Smooth muscle cell (in vitro differentiated cells): Measurements from ENCODE around the gene ZNF74. TPM values are rescaled to one million over a fixed set of nuclear protein-coding genes. Genes with fewer than 3 reads are reported as not detected.
"Not testable (repeated sequence)": the region's sequence is repeated elsewhere in the genome, so short reads cannot be mapped to it uniquely, and the experiment has no call there.

Experiments
- DNase-seq: peaks from one replicate; lab custom pipeline; 2025; ENCODE audit not compliant: unreplicated experiment; lab: John Stamatoyannopoulos, UW
- H2AFZ ChIP-seq: fragments of 200-600 bp; sonication (generic); 2 replicates; pipeline ENCODE4 v1.6.0; 2016; ENCODE audit warnings: antibody characterized with exemption, low read depth, mild to moderate bottlenecking
- H3F3A ChIP-seq: fragments of 200-600 bp; sonication (generic); 2 replicates; pipeline ENCODE4 v1.6.0; 2017; ENCODE audit warnings: antibody characterized with exemption, low read depth
- H3K27ac ChIP-seq: fragments of 200-600 bp; sonication (generic); 2 replicates; pipeline ENCODE4 v1.5.1; 2016; ENCODE audit warnings: low read depth, mild to moderate bottlenecking
- H3K27me3 ChIP-seq: fragments of 200-600 bp; sonication (generic); 2 replicates; pipeline ENCODE4 v1.6.1; 2016; ENCODE audit warnings: low read depth, mild to moderate bottlenecking
- H3K36me3 ChIP-seq: fragments of 200-600 bp; sonication (generic); 2 replicates; pipeline ENCODE4 v1.5.1; 2016; ENCODE audit warnings: low read depth
- H3K4me1 ChIP-seq: fragments of 200-600 bp; sonication (generic); 2 replicates; pipeline ENCODE4 v1.5.1; 2016; ENCODE audit warnings: low read depth
- H3K4me2 ChIP-seq: fragments of 200-600 bp; sonication (generic); 2 replicates; pipeline ENCODE4 v1.6.0; 2016; ENCODE audit warnings: mild to moderate bottlenecking
- H3K4me3 ChIP-seq: fragments of 200-600 bp; sonication (generic); 2 replicates; pipeline ENCODE4 v1.5.1; 2016; ENCODE audit warnings: mild to moderate bottlenecking
- H3K79me2 ChIP-seq: fragments of 200-600 bp; sonication (generic); 2 replicates; pipeline ENCODE4 v1.6.0; 2016; ENCODE audit warnings: low read depth, mild to moderate bottlenecking
- H3K9ac ChIP-seq: fragments of 200-600 bp; sonication (generic); 2 replicates; pipeline ENCODE4 v1.6.0; 2016; ENCODE audit warnings: low read depth
- H3K9me3 ChIP-seq: fragments of 200-600 bp; sonication (generic); replicated peaks from 2 replicates; pipeline ENCODE4 v1.5.1; 2016; ENCODE audit warnings: low read depth
- H4K20me1 ChIP-seq: fragments of 200-600 bp; sonication (generic); 2 replicates; pipeline ENCODE4 v1.6.0; 2016; ENCODE audit warnings: low read depth
- CTCF ChIP-seq: fragments of 200-600 bp; sonication (generic); IDR thresholded peaks from 2 replicates; pipeline ENCODE4 v1.5.1; 2017; ENCODE audit warnings: borderline replicate concordance, mild to moderate bottlenecking, antibody characterized with exemption; ENCODE audit not compliant: insufficient read depth, poor library complexity, severe bottlenecking
- WGBS: methylation state at CpG from one replicate; pipeline ENCODE4 v1.1.7; 2016; ENCODE audit warnings: low lambda C conversion rate; 5-methylcytosine and 5-hydroxymethylcytosine counted together
- polyA plus RNA-seq: library from polyadenylated mRNA; unstranded; fragments of >200 nt; fragmentation: Nextera tagmentation; extraction: Ambion mirVana; gene quantifications from 2 replicates; pipeline ENCODE4 v1.2.1, GENCODE V29; 2016
- total RNA-seq: library from RNA; depleted of rRNA; stranded (reverse); fragments of >200 nt; gene quantifications from 2 replicates; pipeline ENCODE4 v1.2.3, GENCODE V29; 2014

The ZNF74 gene
- total and polyA plus RNA-seq, 2 experiments from 2014 or later = 11.8 to 14.3 TPM

- not testable (repeated sequence) for H3F3A ChIP-seq, H3K36me3 ChIP-seq, H3K27me3 ChIP-seq, H4K20me1 ChIP-seq, DNase-seq, H3K27ac ChIP-seq, H3K4me1 ChIP-seq, H3K79me2 ChIP-seq, H3K9ac ChIP-seq, H2AFZ ChIP-seq, H3K9me3 ChIP-seq, H3K4me2 ChIP-seq, H3K4me3 ChIP-seq
- 90% methylated on average over 3 of the region's 3 CpGs for WGBS
Observed at GRCh38 chr22:20415699-20416098, 21.7 kb downstream of the ZNF74 start.

GRCh38 chr22:20418211-20418788, 24.3 kb downstream of the ZNF74 start:
- Histone ChIP-seq H3K79me2 (no peaks in the 10 kb centered on the region), H3K4me1 (no peaks in the 10 kb centered on the region), H3K36me3 (no peaks in the 10 kb centered on the region), H3K9ac (peak overlapping the region; percentile 3), H3K4me3 (peak overlapping the region; percentile 50), H3F3A (peaks cover 16% of the 10 kb centered on the region), H3K27ac (no peak overlapping the region), H4K20me1 (no peaks in the 10 kb centered on the region), H3K9me3 (no peaks in the 10 kb centered on the region), H3K4me2 (peak overlapping the region; percentile 91), H2AFZ (no peak overlapping the region), H3K27me3 (no peaks in the 10 kb centered on the region)
- peak; percentile 65 for DNase-seq
- peak; percentile 79 for TF ChIP-seq CTCF
- WGBS = 20% methylated on average over 42 of the region's 42 CpGs

- Histone ChIP-seq H3K4me3 (no peak overlapping the region), H3K36me3 (no peaks in the 10 kb centered on the region), H2AFZ (no peak overlapping the region), H4K20me1 (no peaks in the 10 kb centered on the region), H3K27ac (no peak overlapping the region), H3K79me2 (no peaks in the 10 kb centered on the region), H3K4me2 (no peak overlapping the region), H3K9me3 (no peaks in the 10 kb centered on the region), H3K9ac (no peak overlapping the region), H3K27me3 (no peaks in the 10 kb centered on the region), H3K4me1 (no peaks in the 10 kb centered on the region), H3F3A (peaks cover 16% of the 10 kb centered on the region)
- TF ChIP-seq CTCF = no peak
- WGBS = 87% methylated on average over 2 of the region's 2 CpGs
- no peak for DNase-seq
Observed at GRCh38 chr22:20419664-20419951, 25.7 kb downstream of the ZNF74 start.

- Histone ChIP-seq H3K27ac (no peak overlapping the region), H3F3A (peaks cover 16% of the 10 kb centered on the region), H3K36me3 (no peaks in the 10 kb centered on the region), H3K9me3 (no peaks in the 10 kb centered on the region), H3K4me3 (no peak overlapping the region), H4K20me1 (no peaks in the 10 kb centered on the region), H3K4me1 (no peaks in the 10 kb centered on the region), H2AFZ (no peak overlapping the region), H3K27me3 (no peaks in the 10 kb centered on the region), H3K79me2 (no peaks in the 10 kb centered on the region), H3K4me2 (no peak overlapping the region), H3K9ac (no peak overlapping the region)
- no peak for TF ChIP-seq CTCF
- 92% methylated on average over 11 of the region's 11 CpGs for WGBS
- DNase-seq = no peak
Observed at GRCh38 chr22:20420157-20420842, 26.3 kb downstream of the ZNF74 start.
